Measurements from ENCODE around the gene AGA.

AGA gene

DNA sequence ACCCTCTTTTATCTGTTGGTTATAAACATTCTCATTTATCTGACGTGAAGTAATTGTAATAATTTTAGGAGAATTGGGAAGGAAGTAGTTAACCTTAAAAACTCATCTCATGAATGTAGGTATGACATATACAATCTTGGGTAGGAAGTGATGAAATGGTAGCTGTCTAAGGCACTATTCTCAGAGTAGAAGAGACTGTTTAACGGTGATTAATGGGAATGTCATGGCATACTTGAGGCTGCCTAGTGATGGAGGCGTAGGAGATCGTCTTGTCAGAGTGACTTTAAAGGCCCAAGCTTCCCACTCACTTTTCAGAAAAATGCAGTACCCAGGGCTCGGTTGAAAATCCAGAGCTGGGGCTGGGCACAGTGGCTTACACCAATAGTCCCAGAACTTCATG is 19.4 kb upstream of the AGA start:
- no peaks in the 10 kb centered on the region for H3K4me1 Mint-ChIP-seq (ENCODE audit: low read depth)
- no peaks in the 10 kb centered on the region for H3K36me3 Mint-ChIP-seq (ENCODE audit: low read depth)
- no peak overlapping the region for H3K4me3 Mint-ChIP-seq
- no peaks in the 10 kb centered on the region for H3K27me3 Mint-ChIP-seq
- no peak overlapping the region for H3K27ac Mint-ChIP-seq
- no peaks in the 10 kb centered on the region for H3K9me3 Mint-ChIP-seq

DNA sequence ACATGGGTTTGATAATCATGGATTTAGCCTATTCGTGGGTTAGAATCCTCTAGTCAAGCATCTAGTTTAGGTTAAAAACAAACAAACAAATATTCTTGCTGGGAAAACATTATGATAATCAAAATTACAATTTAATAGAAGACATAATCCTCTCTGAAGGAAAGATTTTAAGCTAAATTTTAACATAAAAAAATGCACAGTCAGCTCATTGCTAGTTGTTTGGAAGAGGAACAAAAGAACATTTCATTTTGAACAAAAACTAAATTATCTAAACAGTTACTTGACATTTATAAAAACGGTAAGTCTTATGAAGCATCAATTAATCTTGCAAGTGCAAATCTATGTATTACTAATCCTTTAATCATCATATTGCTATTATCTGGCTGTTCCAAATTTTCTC is 18.2 kb upstream of the AGA start:
- Mint-ChIP-seq H3K27ac (no peak overlapping the region), H3K4me1 (ENCODE audit: low read depth) (no peaks in the 10 kb centered on the region), H3K27me3 (no peaks in the 10 kb centered on the region), H3K4me3 (no peak overlapping the region), H3K9me3 (no peaks in the 10 kb centered on the region), H3K36me3 (ENCODE audit: low read depth) (no peaks in the 10 kb centered on the region)

DNA sequence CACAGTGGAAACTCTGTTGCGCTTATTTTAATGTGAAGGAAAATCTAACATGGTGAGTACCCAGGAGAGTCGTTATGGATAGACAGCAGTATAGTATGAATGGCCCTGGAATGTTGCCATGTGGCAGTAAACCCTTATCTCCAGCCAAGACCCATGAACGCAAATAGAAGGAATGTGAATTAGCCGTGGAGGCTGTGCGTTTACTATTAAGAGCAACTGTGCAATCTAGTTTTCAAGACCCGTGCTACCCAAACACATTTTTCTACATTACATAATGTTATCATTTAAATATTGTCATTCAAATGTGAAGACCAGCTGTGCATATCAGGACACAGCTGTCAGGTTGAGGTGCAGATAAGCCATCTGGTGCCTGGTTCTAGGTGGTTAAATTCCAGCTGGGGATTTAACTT is 13.3 kb upstream of the AGA start:
- no peaks in the 10 kb centered on the region for H3K27me3 Mint-ChIP-seq
- H3K27ac Mint-ChIP-seq: no peak overlapping the region
- no peaks in the 10 kb centered on the region for H3K9me3 Mint-ChIP-seq
- H3K4me3 Mint-ChIP-seq: no peak overlapping the region
- H3K36me3 Mint-ChIP-seq (ENCODE audit: low read depth): no peaks in the 10 kb centered on the region
- no peaks in the 10 kb centered on the region for H3K4me1 Mint-ChIP-seq (ENCODE audit: low read depth)

DNA sequence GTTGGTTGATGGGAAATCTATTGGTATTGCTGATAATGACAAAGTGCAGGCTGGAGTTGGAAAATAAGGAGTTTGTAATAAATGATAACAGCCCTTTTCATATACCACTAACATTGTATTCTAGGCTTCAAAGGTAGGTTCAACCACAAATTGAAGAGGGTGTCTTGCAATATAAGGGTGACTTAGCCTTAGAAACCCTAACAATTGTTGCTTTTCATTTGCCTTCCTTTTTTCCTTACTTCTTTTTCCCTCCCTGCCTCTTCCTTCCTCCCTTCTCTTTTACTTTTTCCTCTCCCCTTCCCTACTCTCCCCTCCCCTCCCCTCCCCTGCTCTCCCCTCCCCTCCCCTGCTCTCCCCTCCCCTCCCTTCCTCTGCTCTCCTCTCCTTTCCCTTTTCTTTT is 10.9 kb upstream of the AGA start:
- no peaks in the 10 kb centered on the region for H3K9me3 Mint-ChIP-seq
- no peak overlapping the region for H3K4me3 Mint-ChIP-seq
- H3K27ac Mint-ChIP-seq: no peak overlapping the region
- no peaks in the 10 kb centered on the region for H3K36me3 Mint-ChIP-seq (ENCODE audit: low read depth)
- no peaks in the 10 kb centered on the region for H3K27me3 Mint-ChIP-seq
- no peaks in the 10 kb centered on the region for H3K4me1 Mint-ChIP-seq (ENCODE audit: low read depth)

DNA sequence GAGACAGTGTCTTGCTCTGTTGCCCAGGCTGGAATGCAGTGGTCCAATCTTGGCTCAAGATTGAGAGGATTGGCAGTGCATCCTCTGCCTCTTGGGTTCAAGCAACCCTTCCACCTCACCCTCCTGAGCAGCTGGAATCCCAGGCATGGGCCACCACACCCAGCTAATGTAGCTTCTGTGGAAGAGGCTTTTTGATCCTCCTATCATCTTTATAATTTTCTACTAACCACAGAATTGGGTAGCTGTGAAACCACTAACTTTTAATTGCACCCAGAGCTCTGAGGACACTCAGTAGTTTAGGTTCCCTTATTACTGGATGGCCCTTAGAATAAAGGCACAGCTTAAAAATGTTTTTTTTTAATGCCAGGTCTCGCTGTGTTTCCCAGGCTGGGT is 8.9 kb upstream of the AGA start:
- Mint-ChIP-seq H3K4me1 (ENCODE audit: low read depth) (no peaks in the 10 kb centered on the region), H3K36me3 (ENCODE audit: low read depth) (no peaks in the 10 kb centered on the region), H3K9me3 (no peaks in the 10 kb centered on the region), H3K27me3 (no peaks in the 10 kb centered on the region), H3K4me3 (no peak overlapping the region), H3K27ac (no peak overlapping the region)

DNA sequence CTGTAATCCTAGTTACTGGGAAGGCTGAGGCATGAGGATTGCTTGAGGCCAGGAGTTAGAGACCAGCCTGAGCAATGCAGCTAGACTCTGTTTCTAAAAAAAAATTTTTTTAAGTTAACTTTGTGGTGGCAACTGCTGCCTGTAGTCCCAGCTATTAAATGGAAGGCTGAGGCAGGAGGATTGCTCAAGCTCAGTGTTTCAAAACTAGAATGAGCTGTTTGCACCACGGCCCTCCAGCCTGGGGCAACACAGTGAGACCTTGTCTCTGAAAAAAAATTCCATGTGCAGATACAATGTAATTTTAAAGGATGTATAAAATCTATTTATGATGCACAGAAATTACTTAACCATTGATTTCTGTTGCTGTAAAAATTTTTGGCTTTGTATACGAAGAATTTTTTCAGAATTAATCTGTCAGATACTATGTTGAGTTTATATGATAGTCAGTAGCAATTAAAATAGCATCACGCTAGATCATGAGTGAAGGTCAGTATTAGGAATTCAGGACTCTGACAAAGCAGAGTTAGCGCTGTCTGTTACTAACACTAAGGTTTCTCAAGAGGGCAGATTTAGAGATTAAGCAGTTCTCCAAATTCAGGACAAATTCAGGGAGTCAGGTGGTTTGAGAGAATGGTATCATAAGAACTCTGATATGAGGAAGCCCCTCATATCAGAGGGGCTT is 8.3 kb upstream of the AGA start:
- Mint-ChIP-seq H3K4me3 (no peak overlapping the region), H3K9me3 (no peaks in the 10 kb centered on the region), H3K4me1 (ENCODE audit: low read depth) (no peaks in the 10 kb centered on the region), H3K27ac (no peak overlapping the region), H3K36me3 (ENCODE audit: low read depth) (no peaks in the 10 kb centered on the region), H3K27me3 (no peaks in the 10 kb centered on the region)

DNA sequence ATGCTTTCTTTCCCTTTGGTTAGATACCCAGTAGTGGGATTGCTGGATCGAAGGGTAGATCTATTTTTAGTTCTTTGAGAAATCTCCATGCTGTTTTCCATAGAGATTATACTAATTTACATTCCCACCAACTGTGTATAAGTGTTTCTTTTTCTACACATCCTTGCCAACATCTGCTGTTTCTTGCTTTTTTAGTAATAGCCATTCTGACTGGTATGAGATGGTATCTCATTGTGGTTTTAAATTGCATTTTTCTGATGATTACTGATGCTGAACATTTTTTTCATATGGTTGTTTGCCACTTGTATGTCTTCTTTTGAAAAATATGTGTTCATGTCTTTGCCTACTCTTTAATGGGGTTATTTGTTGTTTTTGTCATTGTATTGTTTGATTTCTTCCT is 6.6 kb upstream of the AGA start:
- Mint-ChIP-seq H3K27ac (no peak overlapping the region), H3K27me3 (no peaks in the 10 kb centered on the region)

DNA sequence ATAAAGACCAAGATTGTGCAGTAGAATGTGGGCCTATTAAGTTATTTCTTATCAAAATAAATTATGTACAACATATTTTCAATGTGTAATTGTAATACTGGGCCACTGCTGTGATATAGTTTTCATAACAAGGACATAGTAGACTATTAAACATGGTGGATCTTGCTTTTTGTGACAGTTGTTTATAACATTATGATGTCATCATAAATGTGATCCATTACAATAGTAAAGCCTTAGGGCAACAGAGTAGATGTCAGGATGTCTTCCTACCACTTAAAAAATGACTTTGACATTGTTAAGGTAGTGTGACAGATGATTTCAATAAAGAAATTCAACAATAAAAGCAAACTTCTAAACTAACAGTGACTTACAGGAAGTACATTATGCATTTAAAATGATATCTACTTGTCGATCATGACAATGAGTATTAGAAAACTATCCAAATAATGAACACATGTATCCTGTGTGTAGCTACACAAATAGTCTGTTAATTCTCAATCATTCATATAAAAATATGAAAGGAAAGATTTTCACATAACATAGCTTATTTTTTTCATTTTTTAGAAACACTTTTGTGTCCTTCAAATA is 5.3 kb upstream of the AGA start:
- Mint-ChIP-seq H3K4me3 (no peak overlapping the region), H3K9me3 (no peaks in the 10 kb centered on the region), H3K4me1 (ENCODE audit: low read depth) (peaks cover 6% of the 10 kb centered on the region), H3K36me3 (ENCODE audit: low read depth) (no peaks in the 10 kb centered on the region), H3K27me3 (no peaks in the 10 kb centered on the region), H3K27ac (no peak overlapping the region)

More for the DNA sequence above, 6.6 kb upstream of the AGA start:
- Mint-ChIP-seq H3K36me3 (ENCODE audit: low read depth) (no peaks in the 10 kb centered on the region), H3K4me1 (ENCODE audit: low read depth) (no peaks in the 10 kb centered on the region), H3K9me3 (no peaks in the 10 kb centered on the region), H3K4me3 (no peak overlapping the region)

DNA sequence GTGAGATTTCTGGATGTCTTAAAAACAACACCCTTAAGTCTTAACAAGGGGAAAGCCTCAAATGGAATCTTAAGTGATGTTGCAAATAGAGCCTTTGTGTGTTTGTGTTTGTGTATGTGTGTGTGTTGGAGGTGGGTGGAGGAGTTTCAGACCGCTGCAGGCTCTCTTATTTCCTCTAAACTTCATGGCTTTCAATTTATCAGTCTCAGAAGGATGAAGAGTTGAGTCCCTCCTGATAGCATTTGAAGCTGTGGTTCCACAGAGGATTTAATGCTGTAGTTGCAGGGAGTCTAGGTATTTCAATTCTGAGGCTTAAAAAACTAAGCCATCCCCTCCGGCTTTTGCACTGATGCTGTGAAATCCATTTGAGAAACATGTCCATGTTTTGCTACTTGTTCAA is 4.3 kb upstream of the AGA start:
- H3K4me1 Mint-ChIP-seq (ENCODE audit: low read depth): peaks cover 10% of the 10 kb centered on the region
- no peaks in the 10 kb centered on the region for H3K27me3 Mint-ChIP-seq
- H3K36me3 Mint-ChIP-seq (ENCODE audit: low read depth): no peaks in the 10 kb centered on the region
- no peak overlapping the region for H3K27ac Mint-ChIP-seq
- H3K4me3 Mint-ChIP-seq: no peak overlapping the region
- H3K9me3 Mint-ChIP-seq: no peaks in the 10 kb centered on the region

DNA sequence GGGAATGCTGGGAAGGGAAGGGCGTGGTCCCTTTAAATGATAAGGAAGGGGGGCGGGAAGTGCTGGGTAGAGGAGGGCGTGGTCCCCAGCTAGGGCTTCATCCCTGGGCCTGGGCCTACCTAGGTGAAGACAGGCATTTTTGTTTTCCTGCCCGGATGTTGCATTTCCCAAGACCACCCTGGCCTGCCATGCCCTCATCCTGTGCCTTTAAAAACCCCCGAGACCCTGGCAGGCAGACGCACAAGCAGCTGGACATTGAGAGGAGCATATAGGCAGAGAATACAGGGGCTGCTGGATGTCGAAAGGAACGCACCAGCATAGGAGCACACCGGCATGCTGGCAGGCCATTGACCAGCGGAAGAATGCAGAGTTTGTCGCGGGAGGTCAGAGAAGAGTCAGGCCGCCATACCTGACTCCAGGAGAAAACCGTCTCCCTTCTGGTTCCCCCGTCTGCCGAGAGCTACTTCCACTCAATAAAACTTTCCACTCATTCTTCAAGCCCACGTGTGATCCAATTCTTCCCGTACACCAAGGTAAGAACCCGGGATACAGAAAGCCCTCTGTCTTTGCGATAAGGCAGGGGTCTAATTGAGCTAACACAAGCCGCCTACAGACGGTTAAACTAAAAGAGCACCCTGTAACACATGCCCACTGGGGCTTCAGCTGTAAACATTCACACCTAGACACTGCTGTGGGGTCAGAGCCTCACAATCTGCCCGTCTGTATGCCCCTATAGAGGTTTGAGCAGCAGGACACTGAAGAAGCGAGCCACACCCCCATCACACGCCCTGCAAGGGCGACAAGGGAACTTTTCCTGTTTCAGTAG is 2.9 kb upstream of the AGA start:
- H3K4me1 Mint-ChIP-seq (ENCODE audit: low read depth): peaks cover 21% of the 10 kb centered on the region
- H3K9me3 Mint-ChIP-seq: no peaks in the 10 kb centered on the region
- no peak overlapping the region for H3K4me3 Mint-ChIP-seq
- no peak overlapping the region for H3K27ac Mint-ChIP-seq
- no peaks in the 10 kb centered on the region for H3K27me3 Mint-ChIP-seq
- no peaks in the 10 kb centered on the region for H3K36me3 Mint-ChIP-seq (ENCODE audit: low read depth)

DNA sequence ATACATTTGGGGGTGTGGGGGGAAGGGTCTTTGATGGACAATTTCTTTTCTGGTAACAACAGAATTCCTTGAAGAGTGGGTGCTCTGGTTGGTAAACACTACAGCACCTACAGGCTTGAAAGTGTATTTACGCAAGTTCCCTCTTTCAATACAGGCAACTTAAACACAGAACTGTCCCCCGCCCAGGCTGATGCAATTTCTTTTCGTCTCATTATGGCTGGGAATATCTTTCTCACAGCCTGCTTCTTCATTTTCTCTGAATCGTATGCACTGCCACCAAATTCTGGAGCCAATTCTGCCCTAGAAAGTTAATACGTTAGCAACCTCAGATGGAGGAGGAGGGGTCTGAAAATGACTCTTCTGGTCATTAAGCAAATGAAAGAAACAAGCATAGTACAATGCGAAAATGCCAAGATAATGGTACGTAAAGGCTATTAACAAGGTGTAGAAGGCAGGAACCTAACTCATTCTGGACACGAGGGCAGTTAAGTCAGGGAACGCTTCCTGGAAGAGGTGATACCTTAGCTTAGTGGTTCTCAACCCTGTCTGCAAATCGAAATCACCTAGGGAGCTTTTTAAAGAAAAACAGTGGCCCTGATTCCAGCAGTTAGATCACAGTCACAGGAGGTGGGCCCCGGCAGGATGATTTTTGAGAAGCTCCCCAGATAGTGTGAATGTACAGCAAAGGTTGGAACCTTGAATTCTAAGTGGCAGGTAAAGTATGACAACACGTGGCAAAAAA is 1.0 kb downstream of the AGA start:
- H3K4me3 Mint-ChIP-seq: peak overlapping the region; percentile 91
- H3K27ac Mint-ChIP-seq: peak overlapping the region; percentile 97
- H3K27me3 Mint-ChIP-seq: no peaks in the 10 kb centered on the region
- H3K4me1 Mint-ChIP-seq (ENCODE audit: low read depth): peaks cover 21% of the 10 kb centered on the region
- no peaks in the 10 kb centered on the region for H3K9me3 Mint-ChIP-seq
- peaks cover 17% of the 10 kb centered on the region for H3K36me3 Mint-ChIP-seq (ENCODE audit: low read depth)

DNA sequence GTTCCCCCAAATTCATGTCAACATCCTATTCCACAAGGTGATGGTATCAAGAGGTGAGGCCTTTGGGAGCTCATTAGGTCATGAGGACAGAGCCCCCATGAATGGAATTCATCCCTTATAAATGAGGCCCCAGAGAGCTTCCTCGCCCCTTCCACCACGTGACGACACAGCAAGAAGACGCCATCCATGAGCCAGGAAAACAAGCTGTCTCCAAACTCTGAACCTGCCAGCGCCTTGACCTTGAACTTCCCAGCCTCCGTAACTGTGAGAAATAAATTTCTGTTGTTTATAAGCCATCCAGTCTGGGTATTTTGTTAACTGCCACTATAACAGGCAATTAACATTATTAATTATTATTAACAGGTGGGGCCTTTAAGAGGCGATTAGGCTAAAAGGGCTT is 5.8 kb downstream of the AGA start:
- no peaks in the 10 kb centered on the region for H3K9me3 Mint-ChIP-seq
- no peaks in the 10 kb centered on the region for H3K27me3 Mint-ChIP-seq
- no peak overlapping the region for H3K4me3 Mint-ChIP-seq
- no peak overlapping the region for H3K27ac Mint-ChIP-seq
- peaks cover 10% of the 10 kb centered on the region for H3K4me1 Mint-ChIP-seq (ENCODE audit: low read depth)
- peaks cover 50% of the 10 kb centered on the region for H3K36me3 Mint-ChIP-seq (ENCODE audit: low read depth)

DNA sequence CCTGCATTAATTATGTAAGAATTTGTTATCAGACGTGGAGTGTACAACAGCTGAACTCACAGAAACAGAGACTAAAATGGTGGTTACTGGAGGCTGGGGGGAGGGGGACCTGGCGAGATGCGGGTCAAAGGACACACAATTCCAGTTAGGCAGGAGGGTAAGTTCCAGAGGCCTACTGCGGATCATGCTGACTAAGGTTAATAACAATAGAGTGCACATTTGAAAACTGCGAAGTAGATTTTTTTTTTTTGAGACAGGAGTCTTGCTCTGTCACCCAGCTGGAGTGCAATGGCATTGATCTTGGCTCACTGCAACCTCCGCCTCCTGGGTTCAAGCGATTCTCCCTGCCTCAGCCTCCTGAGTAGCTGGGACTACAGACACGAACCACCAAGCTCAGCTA is 7.6 kb downstream of the AGA start:
- Mint-ChIP-seq H3K9me3 (no peaks in the 10 kb centered on the region), H3K4me1 (ENCODE audit: low read depth) (no peaks in the 10 kb centered on the region), H3K27ac (no peak overlapping the region), H3K36me3 (ENCODE audit: low read depth) (peaks cover 53% of the 10 kb centered on the region), H3K27me3 (no peaks in the 10 kb centered on the region), H3K4me3 (no peak overlapping the region)

DNA sequence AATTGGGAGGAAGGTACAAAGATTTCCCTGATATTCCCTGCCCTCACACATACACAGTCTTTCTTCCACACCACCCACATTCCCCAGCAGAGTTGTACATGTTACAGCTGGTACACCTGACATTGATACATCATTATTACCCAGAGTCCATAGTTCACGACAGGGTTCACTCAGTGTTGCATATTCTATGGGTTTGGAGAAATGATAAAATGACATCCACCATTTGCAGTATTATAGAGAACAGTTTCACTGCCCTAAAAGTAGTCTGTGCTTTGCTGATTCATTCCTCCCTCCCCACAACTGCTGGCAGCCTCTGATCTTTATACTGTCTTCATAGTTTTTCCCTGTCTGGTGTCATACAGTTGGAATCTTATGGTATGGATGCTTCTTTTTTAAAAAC is 15.0 kb downstream of the AGA start:
- Mint-ChIP-seq H3K27ac (no peak overlapping the region), H3K36me3 (ENCODE audit: low read depth) (peaks cover 9% of the 10 kb centered on the region), H3K4me1 (ENCODE audit: low read depth) (no peaks in the 10 kb centered on the region), H3K9me3 (no peaks in the 10 kb centered on the region), H3K4me3 (no peak overlapping the region), H3K27me3 (no peaks in the 10 kb centered on the region)

DNA sequence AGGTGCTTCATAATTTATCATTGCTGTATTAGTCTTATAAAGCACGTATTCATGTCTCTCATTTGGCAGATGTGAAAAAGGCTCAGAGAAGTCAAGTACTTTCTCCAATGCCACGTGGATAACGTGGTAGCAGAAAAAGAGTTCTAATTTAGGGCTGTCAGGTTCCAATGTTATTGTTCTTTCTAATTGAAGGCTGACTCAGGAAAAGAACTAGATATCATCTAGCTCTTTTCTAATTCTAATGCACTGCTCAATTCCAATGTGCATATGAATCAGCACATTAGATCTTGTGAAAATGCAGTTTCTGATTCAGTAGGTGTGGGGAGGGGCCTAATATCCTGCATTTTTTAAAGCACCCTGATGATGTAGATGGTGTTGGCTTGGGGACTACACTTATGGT is 22.8 kb downstream of the AGA start:
- Mint-ChIP-seq H3K36me3 (ENCODE audit: low read depth) (no peaks in the 10 kb centered on the region), H3K27me3 (no peaks in the 10 kb centered on the region), H3K4me3 (no peak overlapping the region), H3K27ac (no peak overlapping the region), H3K4me1 (ENCODE audit: low read depth) (no peaks in the 10 kb centered on the region), H3K9me3 (peaks cover 18% of the 10 kb centered on the region)
